Measurements from ENCODE around the gene TRAPPC2. TPM values are rescaled to one million over a fixed set of nuclear protein-coding genes. Genes with fewer than 3 reads are reported as not detected.

Gene TRAPPC2
- total and polyA plus RNA-seq, 9 of the 15 experiments (the other 6 are each of a cell fraction or from before 2014, with no cell fraction given): 10.3 to 30.6 (median 18.6) TPM

GRCh38 chrX:13703135-13703534 lies 31.3 kb downstream of the TRAPPC2 start:
- H3K27me3 ChIP-seq (ENCODE audit: control insufficient read depth in 2 of 2, insufficient read depth in 2 of 2, low read length in 2 of 2): no peaks in the 10 kb centered on the region
- POLR2A ChIA-PET: interaction anchor here (1.0 kb wide), 2 partner anchors 9 to 10 kb away, joined by 3 to 5 read pairs; no protein-coding TSS in a partner anchor
- H3K36me3 ChIP-seq (ENCODE audit: control insufficient read depth, insufficient read depth, low read length): peaks cover 30% of the 10 kb centered on the region
- H3K27ac ChIP-seq (ENCODE audit: extremely low read depth, low read depth, low read length): no peak overlapping the region
- CTCF ChIA-PET (ENCODE audit: low intra/inter-chr PET ratio): no interaction called here
- no peak overlapping the region for H3K4me2 ChIP-seq (ENCODE audit: insufficient read depth, low read length)
- H3K9me1 ChIP-seq (ENCODE audit: control insufficient read depth, insufficient read depth, low read length): no peaks in the 10 kb centered on the region
- in situ Hi-C loops (cut with MboI): no loop called here
- 38% methylated on average over 2 of the region's 3 CpGs for WGBS (ENCODE audit: insufficient coverage, low coverage, missing lambda C conversion rate)
- no peak overlapping the region for H2AFZ ChIP-seq (ENCODE audit: low read depth, low read length)
- TF ChIP-seq CAMTA2 (CRISPR knock-in tag; conservative IDR thresholded peaks at IDR 0.05) (no peak), ARID2 (IDR thresholded peaks at IDR 0.05) (no peak), ARNT (IDR thresholded peaks at IDR 0.05) (no peak), TOE1 (IDR thresholded peaks at IDR 0.05; ENCODE audit: borderline replicate concordance) (no peak), TOE1 (CRISPR knock-in tag; IDR thresholded peaks at IDR 0.05; ENCODE audit: borderline replicate concordance, low read depth) (no peak), CHD1 (IDR thresholded peaks at IDR 0.05; ENCODE audit: low read length) (no peak), HCFC1 (IDR thresholded peaks at IDR 0.05; ENCODE audit: low read depth, low read length) (no peak), SRSF9 (IDR thresholded peaks at IDR 0.05; ENCODE audit: borderline replicate concordance, low read depth, low read length) (no peak), NR2F6 (CRISPR knock-in tag; IDR thresholded peaks at IDR 0.05) (no peak), CREM (IDR thresholded peaks at IDR 0.05; ENCODE audit: low read depth) (no peak), ZKSCAN3 (CRISPR knock-in tag; IDR thresholded peaks at IDR 0.05) (no peak), FOXA1 (IDR thresholded peaks at IDR 0.05; ENCODE audit: borderline replicate concordance) (no peak), ZBTB9 (CRISPR knock-in tag; IDR thresholded peaks at IDR 0.05) (no peak), DDX20 (tag; IDR thresholded peaks at IDR 0.05; ENCODE audit: low read depth) (no peak), IFI16 (CRISPR knock-in tag; IDR thresholded peaks at IDR 0.05) (no peak), GMEB1 (CRISPR knock-in tag; IDR thresholded peaks at IDR 0.05) (no peak), ZNF253 (CRISPR knock-in tag; conservative IDR thresholded peaks at IDR 0.05) (no peak), HNRNPUL1 (IDR thresholded peaks at IDR 0.05; ENCODE audit: low read length) (no peak), MITF (IDR thresholded peaks at IDR 0.05) (no peak), JUN (IDR thresholded peaks at IDR 0.05; ENCODE audit: borderline replicate concordance, low read depth, low read length) (no peak), JUN (CRISPR knock-in tag; IDR thresholded peaks at IDR 0.05; ENCODE audit: borderline replicate concordance) (no peak)
- H3K4me1 ChIP-seq (replicated peaks in 1 of 2; ENCODE audit: control insufficient read depth in 2 of 2, insufficient read depth in 2 of 2, low read length in 2 of 2): peaks cover 4 to 26% of the 10 kb centered on the region in 2 experiments
- FAIRE-seq (no peak), DNase-seq (ENCODE audit: extremely low read depth in 1 of 4, low spot score in 3 of 4) (no peak), ATAC-seq (no peak; the same call in 1 of the 3 replicates)
- no peak overlapping the region for H3K9ac ChIP-seq (ENCODE audit: insufficient read depth in 1 of 2, low read depth in 2 of 2, low read length in 2 of 2)
- no peak overlapping the region for H3K4me3 ChIP-seq
- H3K9me3 ChIP-seq (replicated peaks; ENCODE audit: control insufficient read depth, insufficient read depth, low read depth, low read length): no peaks in the 10 kb centered on the region
- intact Hi-C loops (cut with micrococcal nuclease): no loop called here
- peaks cover 87% of the 10 kb centered on the region for H3K79me2 ChIP-seq (ENCODE audit: control insufficient read depth, insufficient read depth, low read length)
- no TSS peak for BruUV-seq (replicated peaks)
- peaks cover 3% of the 10 kb centered on the region; the same call in 1 of the 2 replicates for H4K20me1 ChIP-seq (replicated peaks; ENCODE audit: control insufficient read depth, insufficient read depth, low read length)

All from K562 (cell line).